Daoy (cell line): ENCODE data around the gene PLCL1. TPM values are rescaled to one million over a fixed set of nuclear protein-coding genes. Genes with fewer than 3 reads are reported as not detected.
"Not testable (repeated sequence)": the region's sequence is repeated elsewhere in the genome, so short reads cannot be mapped to it uniquely, and the experiment has no call there.

Experiments
- DNase-seq: peaks from one replicate; pipeline ENCODE4 v3.0.0-alpha.2; 2015; ENCODE audit warnings: low read depth
- total RNA-seq: library from RNA; depleted of rRNA; stranded (reverse); fragments of >200 nt; shearing (Covaris generic); gene quantifications from 2 replicates; pipeline ENCODE4 v1.2.3, GENCODE V29; 2014

Gene PLCL1
- total RNA-seq, 1 experiment from 2014 or later = 0.11 TPM

DNA sequence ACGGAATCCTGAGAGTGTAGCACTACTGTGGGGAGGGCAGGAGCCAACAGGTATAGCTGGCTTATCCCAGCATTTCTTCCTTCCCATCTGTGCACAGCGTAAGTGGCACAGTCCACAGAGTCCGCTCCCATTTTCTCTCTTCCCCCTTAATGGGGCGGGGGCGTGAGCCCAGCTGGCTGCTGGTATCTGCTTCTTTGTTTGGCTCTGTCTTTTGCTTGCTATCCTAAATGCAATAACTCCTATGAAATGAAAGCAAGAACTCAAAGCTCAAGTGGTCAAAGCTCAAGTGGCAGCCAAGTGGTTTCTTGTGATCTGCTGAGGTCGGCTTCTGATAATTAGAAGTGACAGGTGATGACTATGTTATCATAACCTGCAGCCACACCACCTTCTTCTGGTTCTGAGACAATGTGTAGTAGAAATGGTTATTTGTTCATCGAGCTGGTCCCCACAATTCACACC, 192.7 kb downstream of the PLCL1 start:
- no peak for DNase-seq

DNA sequence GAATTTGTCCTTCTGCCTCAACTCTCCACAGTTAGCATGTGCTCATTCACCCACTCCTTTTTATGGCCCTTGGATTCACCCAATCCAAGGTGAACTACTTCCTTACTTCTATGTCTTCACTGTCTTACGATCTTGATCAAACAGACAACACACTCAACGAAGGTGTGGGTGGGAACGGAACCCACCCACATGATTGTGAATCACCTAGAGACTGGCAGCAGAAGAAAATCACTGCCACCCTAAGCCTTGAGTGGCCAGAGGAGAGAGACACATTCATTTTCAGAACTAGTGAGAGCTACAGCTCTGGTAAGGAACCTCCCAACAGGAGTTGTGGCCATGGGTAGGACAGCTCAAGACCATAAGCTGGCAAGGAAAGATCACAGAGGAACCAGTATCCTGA, 194.3 kb downstream of the PLCL1 start:
- no peak for DNase-seq

DNA sequence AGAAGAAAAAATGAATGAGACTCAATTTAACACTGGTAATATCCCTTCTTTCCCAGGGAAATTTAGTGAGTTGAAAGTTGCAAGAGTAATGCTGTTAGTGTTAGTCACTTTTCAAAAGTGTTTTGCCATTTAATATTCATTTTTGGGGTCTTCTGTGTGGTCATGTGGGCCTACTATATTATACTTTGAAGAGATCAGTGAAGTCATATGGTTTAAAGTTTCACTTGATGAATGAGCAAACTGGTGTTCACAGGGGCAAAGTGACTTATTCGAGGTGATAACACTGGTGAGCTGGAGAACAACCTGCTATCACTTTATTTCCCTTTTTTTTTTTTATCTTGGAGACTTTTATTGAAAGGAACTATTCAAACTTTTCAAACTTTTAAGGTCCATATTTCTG, 196.0 kb downstream of the PLCL1 start:
- DNase-seq = no peak

DNA sequence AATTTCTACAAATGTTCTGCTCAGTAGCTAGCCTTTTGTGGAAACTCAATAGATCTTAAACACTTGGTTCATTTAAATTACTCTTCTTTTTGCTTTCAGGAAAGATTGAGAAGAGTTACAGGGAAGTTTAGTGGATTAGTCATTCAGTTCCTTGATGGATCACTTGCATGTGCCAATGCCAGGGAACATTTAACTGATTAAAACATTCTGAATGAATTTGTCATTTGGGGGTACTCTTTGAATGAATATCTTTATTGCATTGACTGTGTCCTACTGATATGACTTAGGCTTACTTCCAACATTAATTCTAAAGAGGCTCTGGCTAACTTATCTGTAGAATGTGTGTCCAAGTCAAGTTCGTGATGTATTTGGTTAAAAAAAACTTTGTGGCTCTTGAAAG, 199.8 kb downstream of the PLCL1 start:
- no peak for DNase-seq

DNA sequence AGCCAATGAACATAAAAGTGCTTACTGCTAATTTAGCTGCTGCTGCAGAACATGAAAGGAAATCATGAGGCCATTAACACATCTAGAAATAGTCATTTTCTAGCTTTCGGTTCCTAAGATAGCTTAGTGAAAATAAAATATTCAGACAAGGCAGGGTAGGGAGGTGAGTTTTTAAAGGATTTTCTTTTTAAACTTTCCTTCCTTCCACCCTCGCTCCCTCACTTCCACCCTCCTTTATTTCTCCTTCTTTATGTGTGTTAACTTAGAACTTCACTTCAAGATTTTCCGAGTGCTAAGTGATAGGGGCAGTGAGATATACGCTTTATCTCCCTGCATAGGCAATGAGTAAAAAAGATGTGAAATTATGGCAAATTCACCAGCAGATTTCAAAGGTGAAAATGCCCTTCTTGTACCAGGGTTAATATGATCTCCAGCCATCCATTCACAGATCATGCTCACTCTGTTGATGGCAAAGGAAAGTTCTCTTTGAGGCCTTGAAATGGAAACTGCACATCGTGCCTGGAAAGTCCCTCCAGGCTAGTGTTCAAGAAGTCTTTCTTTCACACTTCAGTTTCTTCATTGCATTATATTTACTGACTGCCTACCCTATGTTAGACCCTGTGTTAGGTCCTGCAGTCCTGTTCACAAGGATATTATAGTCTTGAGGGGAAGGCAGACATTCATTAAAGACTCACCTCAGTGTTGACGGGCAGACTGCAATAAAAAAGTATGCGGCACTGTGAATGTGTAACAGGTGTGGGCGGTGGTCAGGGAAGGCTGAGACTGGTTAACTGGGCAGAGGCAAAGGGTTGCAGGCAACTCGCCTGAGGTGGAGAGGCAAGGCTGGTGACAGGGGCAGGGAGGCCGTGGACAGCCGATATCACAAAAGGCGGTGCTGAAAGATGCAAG, 200.8 kb downstream of the PLCL1 start:
- no peak for DNase-seq

DNA sequence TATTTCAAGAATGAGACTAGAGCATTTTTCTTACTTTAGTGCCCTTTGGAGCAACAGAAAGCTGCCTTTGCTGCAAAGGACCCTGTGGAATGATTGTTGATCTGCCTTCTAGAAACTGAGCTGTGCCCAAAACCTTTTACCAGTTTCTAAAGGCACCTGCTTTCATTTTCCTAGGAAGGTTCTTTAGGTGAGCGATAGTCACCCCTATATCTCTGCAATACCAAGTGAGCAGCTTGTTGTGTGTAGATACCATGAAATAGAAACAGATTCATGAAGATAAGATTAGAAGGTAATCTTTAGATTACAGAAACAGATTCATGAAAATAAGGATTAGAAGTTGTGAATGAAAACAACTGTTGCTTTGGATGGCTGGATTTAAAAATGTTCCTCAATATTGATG, 202.3 kb downstream of the PLCL1 start:
- no peak for DNase-seq

DNA sequence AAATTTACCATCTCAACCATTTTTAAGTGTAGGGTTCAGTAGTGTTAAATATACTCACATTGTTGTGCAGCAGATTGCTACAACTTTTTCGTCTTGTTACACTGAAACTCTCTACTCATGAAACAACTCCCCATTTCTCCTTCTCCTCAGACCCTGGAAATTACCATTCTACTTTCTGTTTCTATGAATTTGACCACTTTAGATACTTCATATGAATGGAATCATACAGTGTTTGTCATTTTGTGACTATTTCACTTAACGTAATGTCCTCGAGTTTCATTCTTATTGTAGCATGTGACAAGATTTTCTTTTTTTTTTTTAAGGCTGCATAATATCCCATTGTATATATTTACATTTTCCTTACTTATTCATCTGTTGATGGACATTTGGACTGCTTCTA, 203.8 kb downstream of the PLCL1 start:
- no peak for DNase-seq

DNA sequence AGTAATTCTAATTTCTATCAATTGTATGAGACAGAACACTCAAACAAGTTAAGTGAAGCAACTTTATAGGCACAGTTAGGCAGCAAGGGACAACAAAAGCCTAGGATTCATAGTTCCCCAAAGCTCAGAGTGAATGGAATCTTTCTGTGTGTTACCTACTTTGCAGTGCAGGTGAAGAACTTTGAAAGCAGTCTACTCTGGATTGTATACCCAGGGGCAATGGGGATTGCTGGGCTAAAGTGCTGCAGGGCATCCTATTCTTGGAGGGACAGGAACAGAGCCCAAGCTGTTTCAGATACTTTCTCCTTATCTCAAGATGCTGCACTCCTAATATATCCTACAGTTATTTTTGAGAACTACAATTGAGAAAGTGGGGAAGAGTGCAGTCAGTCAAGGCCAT, 207.6 kb downstream of the PLCL1 start:
- DNase-seq = no peak

DNA sequence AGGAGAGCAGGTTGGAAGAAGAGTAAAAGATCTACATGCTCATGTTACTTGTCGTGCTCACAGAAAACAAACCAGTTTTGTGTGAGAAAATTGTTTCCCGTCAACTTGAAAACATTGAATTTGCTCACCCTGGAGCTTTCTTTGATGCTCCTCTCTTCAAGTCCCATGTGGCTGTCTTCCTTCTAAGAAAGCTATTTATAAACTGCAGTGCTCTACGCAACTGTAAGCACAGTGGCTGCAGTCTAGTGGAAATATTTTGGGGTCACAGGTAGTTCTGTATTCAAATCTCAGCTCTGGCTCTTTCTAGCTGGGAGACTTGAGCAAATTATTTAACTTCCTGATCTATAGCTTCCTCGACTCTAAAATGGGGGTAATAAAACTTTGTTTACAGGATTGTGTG, 211.8 kb downstream of the PLCL1 start:
- no peak for DNase-seq

DNA sequence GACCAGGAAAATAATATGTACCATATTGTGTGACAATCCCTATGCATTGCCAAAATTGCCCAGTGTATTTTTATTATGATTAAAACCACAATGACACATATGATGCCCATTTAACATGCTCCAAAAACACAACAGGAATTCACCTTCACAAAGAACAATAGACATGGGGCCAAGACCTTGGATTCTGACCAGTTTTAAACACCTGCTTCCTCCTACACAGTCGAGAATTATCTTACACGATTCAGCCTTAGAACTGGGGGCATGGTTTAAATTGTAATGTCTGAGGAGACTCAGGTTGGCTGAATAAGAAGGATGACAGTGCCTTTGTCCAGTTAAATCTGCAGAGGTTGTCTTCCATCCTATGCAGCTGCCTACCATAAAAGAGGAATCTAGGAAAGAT, 212.7 kb downstream of the PLCL1 start:
- DNase-seq = no peak

DNA sequence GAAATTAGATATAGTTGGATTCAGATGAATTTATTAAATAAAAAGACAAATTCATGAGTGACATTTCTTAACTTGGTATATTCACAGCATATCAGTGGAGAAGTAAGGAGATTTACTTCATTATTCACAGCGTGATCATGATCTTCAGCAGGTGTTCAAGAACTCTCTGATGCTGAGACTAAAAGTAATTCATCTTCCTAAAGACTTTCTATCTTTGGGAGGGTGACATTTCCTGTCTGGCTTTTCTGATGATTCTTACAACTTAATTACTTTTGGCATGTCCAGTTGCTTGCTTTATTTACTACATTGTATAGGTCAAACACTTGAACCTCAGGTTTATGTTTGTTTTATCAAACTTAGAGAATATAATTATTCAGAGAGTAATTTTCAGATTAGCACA, 224.6 kb downstream of the PLCL1 start:
- no peak for DNase-seq

DNA sequence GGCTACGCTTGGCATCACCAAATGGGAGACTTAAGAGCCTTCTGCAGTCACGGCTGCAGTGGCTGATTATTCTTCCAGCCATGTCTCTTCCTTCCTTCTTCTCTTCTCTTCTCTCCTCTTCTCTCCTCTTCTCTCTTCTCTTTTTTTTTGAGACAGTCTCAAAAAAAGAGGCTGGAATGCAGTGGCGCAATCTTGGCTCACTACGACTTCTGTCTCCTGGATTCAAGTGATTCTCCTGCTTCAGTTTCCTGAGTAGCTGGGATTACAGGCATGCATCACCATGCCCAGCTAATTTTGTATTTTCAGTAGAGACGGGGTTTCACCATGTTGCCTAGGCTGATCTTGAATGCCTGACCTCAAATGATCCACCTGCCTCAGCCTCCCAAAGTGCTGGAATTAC, 225.2 kb downstream of the PLCL1 start:
- not testable (repeated sequence) for DNase-seq

DNA sequence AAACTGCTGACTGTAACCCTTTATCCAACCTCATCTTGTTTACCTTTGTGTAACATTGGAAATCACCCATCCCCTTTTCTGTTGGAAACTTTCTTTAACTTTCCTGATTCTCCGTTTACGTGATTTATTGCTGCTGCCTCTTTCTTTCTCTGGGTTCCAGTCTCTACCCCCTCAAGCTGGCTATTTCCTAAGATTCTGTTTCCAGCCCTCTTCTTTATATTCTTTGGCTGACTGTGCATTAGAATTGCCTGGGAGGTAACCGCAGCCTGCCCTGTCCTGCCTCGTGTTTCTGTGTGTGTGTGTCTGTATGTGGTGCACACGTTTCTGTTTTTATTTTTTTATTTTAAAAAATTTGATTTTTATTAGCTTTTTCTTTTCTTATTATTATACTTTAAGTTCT, 229.2 kb downstream of the PLCL1 start:
- no peak for DNase-seq

DNA sequence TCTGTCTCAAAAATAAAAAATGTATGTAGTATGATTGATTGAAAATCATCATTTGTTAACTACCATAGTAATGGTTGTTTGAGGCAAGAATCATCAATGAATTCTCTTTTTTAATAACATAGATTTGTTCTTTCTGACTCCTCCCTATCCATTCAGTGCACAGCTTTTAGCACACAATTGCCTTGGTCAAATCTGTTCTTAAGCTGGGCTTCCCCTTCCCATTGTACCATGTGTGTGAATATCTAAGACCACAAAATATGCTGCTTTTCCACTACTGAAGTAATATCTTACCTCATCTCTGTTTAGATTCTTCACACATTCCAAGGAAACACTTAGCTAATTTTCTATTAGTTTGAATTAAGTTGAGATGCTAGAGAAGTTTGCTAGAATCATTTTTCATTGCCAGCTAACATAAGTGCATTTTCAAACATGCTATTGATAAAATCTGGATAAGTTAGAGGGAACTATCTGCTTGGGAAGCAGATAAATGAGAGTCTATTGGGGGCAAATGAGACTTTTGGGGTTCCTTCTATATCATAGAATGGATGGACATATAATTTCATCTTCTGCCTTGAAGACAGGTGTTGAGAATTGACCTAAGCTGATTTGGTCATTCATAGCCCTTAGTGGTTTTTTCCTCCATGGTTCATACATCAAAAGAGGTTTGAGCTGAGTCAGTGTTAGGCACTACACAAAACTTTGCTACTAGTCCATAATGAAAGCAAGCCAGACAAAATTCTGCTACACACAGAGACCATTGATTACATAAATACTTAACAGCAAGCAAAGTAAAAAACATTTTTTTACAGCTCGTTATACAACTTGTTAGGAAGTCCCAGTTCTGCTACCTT, 231.9 kb downstream of the PLCL1 start:
- no peak for DNase-seq

DNA sequence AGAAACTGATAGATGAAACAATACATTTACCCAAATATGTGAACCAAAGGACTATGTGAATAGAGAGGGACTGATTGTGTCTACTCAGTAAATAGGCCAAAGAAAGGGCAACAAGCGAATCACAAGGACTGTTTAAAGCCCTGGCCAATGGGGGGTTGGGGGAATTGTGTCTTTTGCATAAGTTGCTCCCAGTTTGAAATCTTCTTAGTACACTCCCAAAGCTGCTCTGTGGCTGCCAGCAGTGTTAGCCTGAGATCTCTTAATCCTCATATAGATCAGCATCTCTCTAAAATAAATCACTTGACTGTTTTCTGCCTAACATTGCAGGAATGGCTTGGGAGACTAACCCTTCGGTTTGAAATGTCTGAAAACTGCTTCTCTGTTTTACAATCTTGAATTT, 236.4 kb downstream of the PLCL1 start:
- DNase-seq = no peak

DNA sequence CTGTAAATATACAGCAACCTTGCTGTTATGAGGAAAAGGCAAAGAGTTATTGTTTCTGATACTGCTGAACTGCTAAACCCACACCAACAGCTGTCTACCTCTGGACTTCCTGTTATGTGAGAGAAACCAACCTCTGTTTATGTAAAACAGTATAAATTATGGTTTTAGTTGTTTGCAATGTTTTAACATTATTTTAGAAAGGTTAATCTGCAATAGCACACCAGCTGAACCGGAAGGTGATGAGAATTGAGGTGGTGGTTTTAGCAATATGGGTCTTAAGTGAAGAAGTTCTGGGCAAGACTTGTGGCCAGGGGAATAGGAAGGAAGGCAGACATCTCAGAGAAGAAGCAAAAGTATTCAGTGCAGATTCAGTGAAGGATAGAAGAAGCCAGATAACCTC, 237.8 kb downstream of the PLCL1 start:
- no peak for DNase-seq

DNA sequence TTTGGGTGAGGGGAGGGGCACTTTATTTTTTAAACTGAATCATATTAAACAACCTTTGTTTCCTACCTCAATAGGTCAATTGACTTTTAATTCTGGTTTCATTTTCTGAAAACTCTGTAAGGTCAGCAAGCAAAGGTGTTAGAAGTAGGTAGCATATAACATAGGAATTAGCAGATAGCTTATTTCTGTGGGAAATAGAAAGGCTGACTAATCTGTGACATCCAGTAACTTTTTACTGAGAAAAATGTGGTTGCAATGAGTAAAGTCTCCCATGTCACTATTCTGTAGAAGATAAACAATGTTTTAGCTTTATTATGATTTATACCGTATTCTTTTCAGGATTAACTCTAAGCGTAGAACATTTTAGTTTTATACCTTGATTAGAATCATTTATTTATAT, 240.4 kb downstream of the PLCL1 start:
- DNase-seq = no peak

DNA sequence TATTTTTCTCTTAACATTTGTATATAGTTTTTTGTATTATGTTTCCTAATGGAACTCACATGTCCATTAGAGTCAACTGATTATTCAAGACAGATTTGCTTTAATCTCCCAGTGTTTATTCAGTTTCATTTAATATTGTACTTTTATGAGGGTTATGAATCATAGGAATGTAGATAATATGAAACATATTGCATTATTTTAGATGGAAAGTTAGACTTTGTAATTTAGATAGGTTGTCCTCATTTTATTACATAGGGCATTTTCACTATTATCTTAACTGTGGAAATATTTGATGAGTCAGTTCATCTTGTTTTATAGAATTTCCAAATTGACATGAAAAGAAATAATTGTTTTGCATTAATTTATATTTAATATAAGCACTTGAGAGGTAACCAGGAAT, 240.8 kb downstream of the PLCL1 start:
- DNase-seq = no peak

DNA sequence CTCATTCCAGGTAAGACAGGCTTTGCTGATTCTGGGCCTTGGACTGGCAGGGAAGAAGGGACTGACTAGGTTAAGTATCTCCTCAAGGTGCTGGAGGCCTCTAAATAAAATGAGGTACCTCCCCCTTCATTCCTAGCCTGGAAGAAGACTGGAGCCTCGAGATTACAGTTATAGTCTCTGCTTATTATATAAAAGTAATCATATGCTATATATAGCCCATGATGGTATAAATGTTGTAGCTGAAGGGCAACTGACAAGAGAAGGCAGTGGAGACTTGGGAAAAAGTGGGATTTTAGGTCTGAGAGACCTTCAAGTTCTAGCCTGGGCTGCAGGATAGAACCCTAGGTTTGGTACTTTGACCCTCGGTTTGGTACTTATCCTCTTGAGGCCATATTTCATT, 248.3 kb downstream of the PLCL1 start:
- no peak for DNase-seq

DNA sequence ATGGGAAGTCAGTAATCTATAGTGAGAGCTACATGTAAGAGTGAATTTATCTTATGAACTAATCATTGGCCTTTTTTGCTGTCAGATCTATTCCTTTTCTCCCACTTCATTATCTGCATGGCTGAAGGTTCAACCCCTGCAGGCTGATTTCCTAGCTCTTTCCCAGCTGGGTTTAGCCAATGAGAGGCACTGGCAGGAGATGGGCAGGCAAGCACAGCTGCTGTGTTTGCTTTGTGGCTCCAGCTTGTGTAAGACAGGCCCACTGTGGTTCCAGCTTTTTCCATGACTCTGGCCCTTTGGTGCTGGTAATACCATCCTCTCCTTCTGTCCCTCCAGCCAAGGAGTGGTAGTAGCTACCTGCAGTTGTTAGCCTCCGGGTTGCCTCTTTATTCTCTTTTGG, 248.8 kb downstream of the PLCL1 start:
- no peak for DNase-seq

DNA sequence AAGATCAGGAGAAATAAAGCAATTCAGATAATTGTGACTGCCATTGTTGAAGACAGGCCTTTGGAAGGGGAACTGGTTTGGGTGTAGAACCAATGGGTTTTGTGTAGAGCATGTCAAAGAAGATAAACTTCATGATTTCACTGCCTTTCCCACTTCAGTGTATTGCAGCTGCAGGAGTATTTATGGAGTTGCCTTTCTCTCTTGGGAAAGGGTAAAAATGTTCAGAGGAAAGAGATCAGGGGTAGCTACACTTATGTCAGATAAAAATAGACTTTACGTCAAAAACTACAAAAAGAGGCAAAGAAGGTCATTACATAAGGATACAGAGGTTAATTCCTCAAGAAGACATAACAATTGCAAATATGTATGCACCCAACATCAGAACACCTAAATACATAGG, 249.4 kb downstream of the PLCL1 start:
- DNase-seq = no peak

DNA sequence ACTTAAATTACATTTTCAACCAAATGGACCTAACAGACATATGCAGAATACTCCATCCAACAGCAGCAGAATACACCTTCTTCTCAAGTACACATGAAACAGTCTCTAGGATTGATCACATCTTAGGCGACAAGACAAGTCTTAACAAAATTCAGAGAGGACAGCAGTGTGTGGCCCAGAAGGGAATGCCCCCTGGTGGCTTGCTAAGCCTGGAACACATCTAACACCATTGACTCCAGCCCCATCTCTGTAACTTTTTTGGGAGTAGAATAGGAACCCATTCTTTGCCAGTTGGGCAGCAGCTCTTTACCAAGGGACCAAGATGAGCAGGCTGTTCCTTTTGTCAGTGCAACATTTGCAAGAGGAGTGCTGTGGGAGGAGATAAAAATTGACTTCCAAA, 249.9 kb downstream of the PLCL1 start:
- DNase-seq = peak; percentile 18

DNA sequence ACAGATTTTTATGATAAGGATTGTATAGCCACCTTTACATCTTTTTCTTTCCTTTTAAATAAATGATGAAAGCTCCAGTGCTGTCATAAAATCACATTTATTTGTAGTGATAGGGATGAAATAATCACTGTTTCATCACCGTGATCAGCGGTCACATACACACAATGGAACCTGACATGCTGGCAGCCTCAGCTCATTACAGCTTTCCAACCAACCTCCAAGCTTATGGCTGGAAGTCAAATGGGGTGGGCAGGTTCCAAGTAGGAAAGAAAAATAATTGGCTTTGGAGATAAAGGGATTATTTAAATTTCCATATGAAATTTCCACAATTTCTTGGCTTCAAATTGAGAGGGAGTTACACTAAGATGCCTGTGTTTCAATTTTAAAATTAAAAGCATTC, 251.3 kb downstream of the PLCL1 start:
- DNase-seq = no peak
